GM12878 (cell line): ENCODE measurements around the gene PRKG1. TPM values are rescaled to one million over a fixed set of nuclear protein-coding genes. Genes with fewer than 3 reads are reported as not detected.

Experiments
- ATAC-seq: fragments of 200-7000 bp; cut with Tn5 transposase; 3 replicates; pipeline ENCODE4 v1.9.1; 2020; ENCODE audit warnings: mild to moderate bottlenecking, moderate library complexity
- BruUV-seq: library from RNA; stranded (reverse); fragments of 400-500 nt; replicated peaks from 2 replicates; lab custom pipeline; 2021; lab: Mats Ljungman, UMichigan
- CTCF ChIA-PET: fragments of 300-600 bp; sonication (Branson Sonifier 250); formaldehyde crosslinking; extraction: SDS; loops from one replicate; lab custom pipeline; 2021; ENCODE audit warnings: inconsistent platforms; lab: Yijun Ruan, JAX
- POLR2A ChIA-PET: fragments of 350-600 bp; formaldehyde crosslinking; extraction: SDS; loops from one replicate; lab custom pipeline; 2021; ENCODE audit warnings: inconsistent platforms; lab: Charles Lee
- RAD21 ChIA-PET: fragments of 300-600 bp; sonication (Branson Sonifier 250); formaldehyde crosslinking; loops from one replicate; lab custom pipeline; 2023; ENCODE audit warnings: antibody characterized with exemption; ENCODE audit not compliant: unreplicated experiment; lab: Charles Lee
- SMC1A ChIA-PET: fragments of 300-600 bp; sonication (Branson Sonifier 250); formaldehyde crosslinking; loops from one replicate; lab custom pipeline; 2023; ENCODE audit not compliant: unreplicated experiment, uncharacterized antibody; lab: Charles Lee
- DNase-seq: peaks from one replicate; pipeline ENCODE4 v3.0.0-alpha.2; 2011; ENCODE audit warnings: low read depth, low spot score
- FAIRE-seq: peaks from 3 replicates; lab custom pipeline; 2011; peaks lifted over from hg19 to GRCh38; lab: Jason Lieb, UNC
- H2AFZ ChIP-seq: 2 replicates; pipeline ENCODE4 v1.6.0; 2011; ENCODE audit warnings: low read depth, low read length, control low read depth; ENCODE audit not compliant: control insufficient read depth
- H3K27ac ChIP-seq: 2 replicates; pipeline ENCODE4 v1.5.1; 2011; ENCODE audit warnings: control low read depth; ENCODE audit not compliant: control insufficient read depth, insufficient read depth
- H3K27me3 ChIP-seq, 2 experiments: replicated peaks in 1 of 2; 2 replicates each; pipeline versions ENCODE4 v1.6.0 to v1.6.1; 2011; ENCODE audit warnings: low read length in 1 of 2; ENCODE audit not compliant: control insufficient read depth in 2 of 2, insufficient read depth in 2 of 2
- H3K36me3 ChIP-seq, 2 experiments: 2 replicates each; pipeline ENCODE4 v1.5.1; 2011; ENCODE audit warnings: low read length in 1 of 2; ENCODE audit not compliant: control insufficient read depth in 2 of 2, insufficient read depth in 2 of 2
- H3K4me1 ChIP-seq: 2 replicates; pipeline ENCODE4 v1.6.1; 2011; ENCODE audit warnings: mild to moderate bottlenecking, low read length, moderate library complexity, mixed read lengths; ENCODE audit not compliant: control insufficient read depth, insufficient read depth
- H3K4me2 ChIP-seq: 2 replicates; pipeline ENCODE4 v1.6.0; 2011; ENCODE audit warnings: control low read depth; ENCODE audit not compliant: control insufficient read depth, insufficient read depth
- H3K4me3 ChIP-seq: fragments of 200-600 bp; sonication (generic); 2 replicates; pipeline ENCODE4 v1.5.1; 2016
- H3K79me2 ChIP-seq: 2 replicates; pipeline ENCODE4 v1.6.0; 2011; ENCODE audit warnings: low read length; ENCODE audit not compliant: control insufficient read depth, insufficient read depth
- H3K9ac ChIP-seq: 2 replicates; pipeline ENCODE4 v1.8.0; 2011; ENCODE audit warnings: low read length, control low read depth, mixed read lengths; ENCODE audit not compliant: control insufficient read depth, insufficient read depth
- H3K9me3 ChIP-seq: replicated peaks from 3 replicates; pipeline ENCODE4 v1.5.1; 2011; ENCODE audit warnings: mild to moderate bottlenecking, low read length; ENCODE audit not compliant: control insufficient read depth, insufficient read depth
- H4K20me1 ChIP-seq: 2 replicates; pipeline ENCODE4 v1.6.0; 2011; ENCODE audit not compliant: control insufficient read depth, insufficient read depth
- BRCA1 ChIP-seq: IDR thresholded peaks from 2 replicates; pipeline ENCODE4 v1.6.1; 2011; ENCODE audit warnings: low read depth, low read length, improper control_type of control experiment
- ZBTB4 ChIP-seq: fragments of 450-650 bp; formaldehyde crosslinking; IDR thresholded peaks from 2 replicates; pipeline ENCODE4 v1.4.0; 2022; ENCODE audit warnings: mild to moderate bottlenecking, moderate library complexity
- WGBS: methylation state at CpG from one replicate; pipeline ENCODE4 v1.1.6; 2016; ENCODE audit warnings: low lambda C conversion rate; ENCODE audit not compliant: insufficient replicate concordance, insufficient coverage; ENCODE audit errors: missing lambda C conversion rate; 5-methylcytosine and 5-hydroxymethylcytosine counted together
- in situ Hi-C: fragments of 300-500 bp; cut with MboI; formaldehyde crosslinking; loops from 9 replicates; pipeline ENCODE4 v1.14.3; 2018; ENCODE audit warnings: mixed read lengths
- intact Hi-C: fragments of 100-400 bp; cut with micrococcal nuclease; formaldehyde crosslinking; loops from one replicate; pipeline ENCODE4 v1.14.2; 2022; ENCODE audit not compliant: unreplicated experiment
- polyA plus RNA-seq, 11 experiments: library from polyadenylated mRNA; depleted of rRNA in 4 of 11; unstranded in 6 of 11; stranded (reverse) in 5 of 11; fragments of >200 nt; fragmentation: Nextera tagmentation in 4 of 11; fragmentation: Illumina TruSeq in 1 of 11; extraction: Ambion mirVana in 4 of 11; extraction: Trizol in 1 of 11; gene quantifications; 1 replicate in 1 of 11; 2 replicates in 10 of 11; pipeline versions ENCODE4 v1.2.1 to v1.2.3, GENCODE V29; 2011 to 2016; ENCODE audit warnings: inconsistent platforms in 2 of 11, missing spikeins in 2 of 11, low read depth in 1 of 11
- total RNA-seq, 4 experiments: library from RNA; depleted of rRNA in 3 of 4; stranded (reverse); fragments of >200 nt in 3 of 4; fragmentation: Illumina TruSeq in 1 of 4; extraction: Trizol in 1 of 4; gene quantifications; 2 replicates each; pipeline versions ENCODE4 v1.2.1 to v1.2.3, GENCODE V29; 2013 to 2021
- TF ChIP-seq, protein P1 (sequence below): fragments of 450-650 bp; IDR thresholded peaks from 2 replicates; pipeline ENCODE4 v1.6.1; 2018; ENCODE audit warnings: borderline replicate concordance, mild to moderate bottlenecking; ENCODE audit not compliant: partially characterized antibody

The PRKG1 gene
- total and polyA plus RNA-seq, 10 of the 15 experiments (the other 5 are each of a cell fraction or from before 2014, with no cell fraction given): 0.04 to 0.05 TPM; not detected in 8

- RAD21 ChIA-PET: interaction anchor here (1.7 kb wide), 1 partner anchor 828 kb away, joined by 8 read pairs; no protein-coding TSS in a partner anchor
- Histone ChIP-seq H3K27me3 (no peaks in the 10 kb centered on the region), H3K36me3 (no peaks in the 10 kb centered on the region), H3K4me3 (no peak overlapping the region), H3K79me2 (no peaks in the 10 kb centered on the region), H3K4me2 (no peak overlapping the region), H3K27ac (no peak overlapping the region), H2AFZ (no peak overlapping the region), H3K4me1 (peaks cover 8% of the 10 kb centered on the region), H3K9me3 (no peaks in the 10 kb centered on the region), H4K20me1 (no peaks in the 10 kb centered on the region), H3K9ac (no peak overlapping the region)
- intact Hi-C loops (loop anchor here (5.0 kb wide), 1 partner anchor 255 kb away; no protein-coding TSS in a partner anchor), in situ Hi-C loops (loop anchor here (10.0 to 25.0 kb wide), 2 partner anchors 823 to 1205 kb away; no protein-coding TSS in a partner anchor)
- no TSS peak for BruUV-seq
- SMC1A ChIA-PET: interaction anchor here (0.5 to 1.6 kb wide), 2 partner anchors 286 to 828 kb away, joined by 3 to 17 read pairs; no protein-coding TSS in a partner anchor
- FAIRE-seq: no peak
- POLR2A ChIA-PET: no interaction called here
- TF ChIP-seq BRCA1 (no peak), ZBTB4 (CRISPR knock-in tag) (no peak)
- TF ChIP-seq, protein P1, sequence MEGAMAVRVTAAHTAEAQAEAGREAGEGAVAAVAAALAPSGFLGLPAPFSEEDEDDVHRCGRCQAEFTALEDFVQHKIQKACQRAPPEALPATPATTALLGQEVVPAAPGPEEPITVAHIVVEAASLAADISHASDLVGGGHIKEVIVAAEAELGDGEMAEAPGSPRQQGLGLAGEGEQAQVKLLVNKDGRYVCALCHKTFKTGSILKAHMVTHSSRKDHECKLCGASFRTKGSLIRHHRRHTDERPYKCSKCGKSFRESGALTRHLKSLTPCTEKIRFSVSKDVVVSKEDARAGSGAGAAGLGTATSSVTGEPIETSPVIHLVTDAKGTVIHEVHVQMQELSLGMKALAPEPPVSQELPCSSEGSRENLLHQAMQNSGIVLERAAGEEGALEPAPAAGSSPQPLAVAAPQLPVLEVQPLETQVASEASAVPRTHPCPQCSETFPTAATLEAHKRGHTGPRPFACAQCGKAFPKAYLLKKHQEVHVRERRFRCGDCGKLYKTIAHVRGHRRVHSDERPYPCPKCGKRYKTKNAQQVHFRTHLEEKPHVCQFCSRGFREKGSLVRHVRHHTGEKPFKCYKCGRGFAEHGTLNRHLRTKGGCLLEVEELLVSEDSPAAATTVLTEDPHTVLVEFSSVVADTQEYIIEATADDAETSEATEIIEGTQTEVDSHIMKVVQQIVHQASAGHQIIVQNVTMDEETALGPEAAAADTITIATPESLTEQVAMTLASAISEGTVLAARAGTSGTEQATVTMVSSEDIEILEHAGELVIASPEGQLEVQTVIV: no peak
- WGBS: 46% methylated on average over 1 of the region's 1 CpG
- CTCF ChIA-PET: interaction anchor here (0.6 to 5.0 kb wide), 4 partner anchors 11 to 829 kb away, joined by 3 to 31 read pairs (median 10); no protein-coding TSS in a partner anchor
- no peak for ATAC-seq
- no peak for DNase-seq
These were observed 1143.2 kb downstream of the PRKG1 start for GRCh38 chr10:52217531-52217930.
